HG02588 (cell line): Measurements from ENCODE around the gene CD72.
"Not testable (repeated sequence)": the region's sequence is repeated elsewhere in the genome, so short reads cannot be mapped to it uniquely, and the experiment has no call there.

ENCODE experiments used
- ATAC-seq: cut with Tn5 transposase; IDR thresholded peaks from one replicate; pipeline ENCODE4 v1.9.1; 2021; ENCODE audit warnings: mild to moderate bottlenecking, moderate library complexity; ENCODE audit not compliant: unreplicated experiment

Gene CD72

GRCh38 chr9:35598866-35599590 lies 19.2 kb downstream of the CD72 start:
- ATAC-seq: no peak

- ATAC-seq: not testable (repeated sequence)
Observed at GRCh38 chr9:35596907-35597306, 21.3 kb downstream of the CD72 start.

- ATAC-seq: no peak
Observed at GRCh38 chr9:35594471-35594870, 23.7 kb downstream of the CD72 start.

GRCh38 chr9:35593581-35593980 lies 24.6 kb downstream of the CD72 start:
- ATAC-seq: no peak

- not testable (repeated sequence) for ATAC-seq
Observed at GRCh38 chr9:35588506-35588905, 29.7 kb downstream of the CD72 start.

GRCh38 chr9:35584681-35585080 lies 33.5 kb downstream of the CD72 start:
- not testable (repeated sequence) for ATAC-seq

- not testable (repeated sequence) for ATAC-seq
Observed at GRCh38 chr9:35583521-35583920, 34.7 kb downstream of the CD72 start.

GRCh38 chr9:35579659-35580227 lies 38.5 kb downstream of the CD72 start:
- not testable (repeated sequence) for ATAC-seq

- no peak for ATAC-seq
Observed at GRCh38 chr9:35579130-35579529, 39.1 kb downstream of the CD72 start.

GRCh38 chr9:35577486-35577885 lies 40.7 kb downstream of the CD72 start:
- no peak for ATAC-seq

- ATAC-seq: no peak
Observed at GRCh38 chr9:35575478-35575877, 42.7 kb downstream of the CD72 start.

- no peak for ATAC-seq
Observed at GRCh38 chr9:35574578-35575122, 43.6 kb downstream of the CD72 start.

GRCh38 chr9:35570709-35571504 lies 47.3 kb downstream of the CD72 start:
- ATAC-seq: no peak

GRCh38 chr9:35569206-35569605 lies 49.0 kb downstream of the CD72 start:
- no peak for ATAC-seq

- no peak for ATAC-seq
Observed at GRCh38 chr9:35568196-35568595, 50.0 kb downstream of the CD72 start.

- ATAC-seq: no peak
Observed at GRCh38 chr9:35566417-35566816, 51.8 kb downstream of the CD72 start.

GRCh38 chr9:35564658-35565061 lies 53.6 kb downstream of the CD72 start:
- no peak for ATAC-seq

GRCh38 chr9:35563791-35564197 lies 54.4 kb downstream of the CD72 start:
- ATAC-seq: no peak

- no peak for ATAC-seq
Observed at GRCh38 chr9:35562895-35563780, 55.1 kb downstream of the CD72 start.

GRCh38 chr9:35561468-35562261 lies 56.5 kb downstream of the CD72 start:
- ATAC-seq: no peak
